Left colon (tissue), 2 donors: ENCODE measurements around the gene GPRC6A. TPM values are rescaled to one million over a fixed set of nuclear protein-coding genes. Genes with fewer than 3 reads are reported as not detected.
A peak's percentile ranks its signal among the peaks of the same experiment; 100 is the strongest.
"Not testable (repeated sequence)": the region's sequence is repeated elsewhere in the genome, so short reads cannot be mapped to it uniquely, and the experiment has no call there.

Experiments
- ATAC-seq: fragments of 200-7000 bp; cut with Tn5 transposase; one replicate; pipeline ENCODE4 v1.9.1; 2020; ENCODE audit warnings: mild to moderate bottlenecking, moderate library complexity
- DNase-seq, 2 donors: peaks; one replicate each; pipeline ENCODE4 v3.0.0-alpha.2; 2020
- intact Hi-C, 2 donors: fragments of 100-400 bp; cut with DNase I in 1 of 2; cut with micrococcal nuclease in 1 of 2; formaldehyde crosslinking; loops; one replicate each; pipeline versions ENCODE4 v1.11.2 to v1.14.0; 2022; cut with DNase I, micrococcal nuclease
- long read RNA-seq: library from polyadenylated mRNA; unstranded; transcript quantifications from one replicate; pipeline ENCODE4 v2.0.0, GENCODE V29; 2021
- total RNA-seq, 2 donors: library from RNA; stranded (reverse); fragmentation: NEBNext Ultra II Directional; extraction: Animal tissue kit (Norgen Biotek cat#: 25700); gene quantifications; one replicate each; pipeline ENCODE4 v1.2.1, GENCODE V29; 2021
- donor health status: DM: no; HTN: no; CAD: no.
- donor health status: DM: yes; HTN: yes; CAD: no.

The GPRC6A gene
- not detected for total RNA-seq
- long read RNA-seq = 0 reads

DNA sequence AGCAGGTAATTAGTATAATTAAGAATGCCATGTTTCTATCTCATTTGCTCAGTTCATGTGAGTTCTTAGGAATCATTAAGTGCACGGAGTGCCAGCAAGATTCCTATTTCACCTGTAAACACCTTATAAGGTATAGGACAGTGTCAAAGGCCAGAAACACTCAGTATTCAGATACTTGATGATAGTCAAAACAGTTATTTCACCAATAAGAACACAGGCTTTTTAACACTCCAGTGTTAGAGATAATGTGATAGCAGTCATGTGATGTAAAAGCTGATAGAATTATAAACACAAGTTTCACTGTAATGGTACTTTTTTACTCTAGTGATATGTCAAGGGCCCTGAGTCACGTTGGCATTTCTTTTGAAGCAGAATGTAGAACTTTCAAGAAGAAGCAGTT lies at the start of gene GPRC6A:
Gene GPRC6A (minus strand): TSS at position 101 of the 400 bp plus-strand sequence. CDS start 70 bp downstream, at position 31.
- DNase-seq (no peak), ATAC-seq (no peak)
- intact Hi-C loops = no loop called here

DNA sequence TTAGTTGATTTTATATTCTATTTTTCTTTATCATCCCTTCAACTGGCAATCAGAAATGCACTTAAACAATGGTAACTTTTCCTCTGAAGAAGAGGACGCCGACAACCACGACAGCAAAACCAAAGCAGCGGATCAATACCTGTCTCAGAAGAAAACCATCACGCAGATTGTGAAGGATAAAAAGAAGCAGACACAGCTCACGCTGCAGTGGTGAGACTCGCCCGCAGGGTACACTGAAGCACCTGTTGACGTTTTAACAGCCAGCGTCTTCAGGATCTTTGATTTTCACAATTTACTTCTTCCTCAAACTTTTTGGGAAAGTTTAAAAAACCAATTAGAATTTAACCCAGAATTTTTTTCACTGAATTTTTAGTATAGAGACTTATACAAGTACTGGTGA lies 48.9 kb upstream of the GPRC6A start:
- ATAC-seq = peak; percentile 60
- intact Hi-C loops = no loop called here
- peak in 1 of 2 donors; percentile 22 for DNase-seq

GRCh38 chr6:116876635-116877611 lies 48.0 kb upstream of the GPRC6A start, which contains the start of gene RFX6:
RFX6 (plus strand) TSS chr6:116877242; CDS start chr6:116877276, 34 bp downstream.
- ATAC-seq (peak; percentile 85), DNase-seq (peak in 1 of 2 donors; percentile 12)
- intact Hi-C loops = no loop called here

DNA sequence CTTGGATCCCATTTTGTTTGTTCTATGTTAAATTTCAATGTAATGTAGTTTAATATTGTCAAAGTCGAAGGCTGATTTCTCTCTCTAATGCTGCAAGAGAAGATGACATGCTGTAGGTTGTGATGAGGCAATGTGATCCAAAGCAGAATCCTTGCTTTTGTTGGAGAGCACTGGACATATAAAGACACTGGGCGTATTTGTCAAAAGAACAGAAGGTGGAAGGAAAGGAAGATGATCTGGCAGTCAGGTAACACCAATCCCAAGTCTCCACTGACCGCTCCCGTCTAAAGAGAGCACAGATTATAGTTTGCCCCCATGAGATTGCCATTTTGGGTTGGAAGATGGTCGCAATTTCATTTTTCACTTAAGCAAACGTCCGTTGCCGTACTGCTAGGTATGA lies 47.2 kb upstream of the GPRC6A start:
- ATAC-seq (no peak), DNase-seq (no peak)
- intact Hi-C loops = no loop called here

- DNase-seq = no peak
- intact Hi-C loops = no loop called here
- ATAC-seq = no peak
Observed at GRCh38 chr6:116872771-116873170, 43.9 kb upstream of the GPRC6A start.

DNA sequence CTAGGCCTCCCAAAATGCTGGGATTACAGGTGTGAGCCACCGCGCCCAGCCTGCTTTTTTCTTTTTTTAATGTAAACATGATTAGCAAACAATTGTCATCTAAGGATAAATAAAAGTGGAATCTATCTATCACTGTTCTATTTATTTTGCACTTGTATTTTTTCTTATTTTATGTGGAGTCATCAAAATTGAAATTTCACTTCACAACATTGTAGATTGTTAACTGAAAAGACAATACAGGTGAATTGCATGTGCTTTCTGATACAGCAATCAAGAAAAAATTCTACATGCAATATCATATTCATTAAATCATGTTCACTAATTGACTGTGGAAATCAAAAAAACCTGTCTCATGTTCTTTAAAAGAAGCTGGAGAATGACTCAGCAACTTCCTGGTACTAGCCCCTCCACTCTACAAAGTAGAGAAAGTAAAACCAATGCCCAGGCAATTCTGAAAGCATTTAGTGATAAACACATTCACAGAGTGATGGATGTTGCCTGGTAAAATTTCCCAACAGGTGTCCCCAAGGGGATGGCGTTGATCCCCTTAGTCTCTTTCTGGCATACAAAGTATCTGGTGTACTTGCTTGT lies 37.5 kb upstream of the GPRC6A start:
- no peak for ATAC-seq
- intact Hi-C loops = no loop called here
- no peak for DNase-seq

GRCh38 chr6:116859264-116859663 lies 30.4 kb upstream of the GPRC6A start:
- ATAC-seq (no peak), DNase-seq (no peak)
- intact Hi-C loops = no loop called here

DNA sequence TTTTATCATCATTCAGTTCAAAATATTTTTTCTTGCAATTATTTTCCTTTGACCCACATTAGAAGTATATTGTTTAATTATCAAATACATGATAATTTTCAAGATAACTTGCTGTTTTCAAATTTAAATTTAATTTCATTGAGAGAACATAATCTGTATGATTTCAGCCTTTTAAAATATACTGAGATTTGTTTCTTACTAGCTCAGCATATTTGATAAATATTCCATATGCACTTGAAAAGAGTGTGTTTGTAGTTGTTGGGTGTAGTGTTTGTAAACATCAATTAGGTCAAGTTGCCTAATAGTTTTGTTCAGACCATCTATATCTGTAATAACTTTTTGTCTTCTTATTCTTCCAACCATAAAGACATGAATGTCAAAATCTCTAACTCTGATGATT lies 29.2 kb upstream of the GPRC6A start:
- ATAC-seq (no peak), DNase-seq (no peak)
- intact Hi-C loops = no loop called here

DNA sequence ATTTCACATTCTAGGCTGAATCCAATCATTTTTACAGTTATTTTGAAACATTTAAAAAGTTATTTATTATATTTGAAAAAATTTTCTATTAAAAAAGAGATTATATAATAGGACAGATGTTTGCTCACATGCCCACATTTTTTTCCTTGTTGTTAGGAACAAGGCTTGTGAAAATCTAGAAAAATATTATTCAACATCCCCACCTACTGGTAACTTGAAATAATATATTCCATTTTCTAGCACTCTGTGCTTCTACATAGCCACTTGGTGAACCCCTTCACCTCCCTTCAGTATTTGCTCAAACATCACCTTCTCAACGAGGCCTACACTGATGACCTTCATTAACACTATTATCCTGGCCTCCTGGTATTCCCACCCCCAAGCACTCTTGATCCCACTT lies 18.3 kb upstream of the GPRC6A start:
- intact Hi-C loops = no loop called here

GRCh38 chr6:116842459-116842858 lies 13.6 kb upstream of the GPRC6A start:
- DNase-seq (no peak), ATAC-seq (no peak)
- intact Hi-C loops = no loop called here

More for the DNA sequence above, 18.3 kb upstream of the GPRC6A start:
- ATAC-seq (peak; percentile 66), DNase-seq (no peak)

DNA sequence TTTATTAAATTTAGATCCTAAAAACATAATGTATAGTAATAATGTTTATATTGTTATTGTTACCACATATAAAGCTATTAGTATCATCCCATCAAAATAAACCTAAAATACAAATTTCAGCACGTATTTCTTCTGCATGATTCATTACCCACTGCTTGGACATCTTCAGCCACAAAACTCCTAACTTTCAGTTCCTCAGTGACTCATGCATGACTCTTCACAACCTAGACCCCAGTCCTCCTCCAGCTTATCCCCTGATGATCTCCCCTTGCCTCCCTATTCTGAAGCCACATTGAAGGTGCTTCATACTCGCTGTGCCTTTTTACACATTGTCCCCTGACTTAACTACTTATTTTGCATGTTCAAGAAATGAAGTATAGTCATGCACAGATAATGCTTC lies 11.2 kb upstream of the GPRC6A start:
- DNase-seq = no peak
- intact Hi-C loops = no loop called here
- no peak for ATAC-seq

DNA sequence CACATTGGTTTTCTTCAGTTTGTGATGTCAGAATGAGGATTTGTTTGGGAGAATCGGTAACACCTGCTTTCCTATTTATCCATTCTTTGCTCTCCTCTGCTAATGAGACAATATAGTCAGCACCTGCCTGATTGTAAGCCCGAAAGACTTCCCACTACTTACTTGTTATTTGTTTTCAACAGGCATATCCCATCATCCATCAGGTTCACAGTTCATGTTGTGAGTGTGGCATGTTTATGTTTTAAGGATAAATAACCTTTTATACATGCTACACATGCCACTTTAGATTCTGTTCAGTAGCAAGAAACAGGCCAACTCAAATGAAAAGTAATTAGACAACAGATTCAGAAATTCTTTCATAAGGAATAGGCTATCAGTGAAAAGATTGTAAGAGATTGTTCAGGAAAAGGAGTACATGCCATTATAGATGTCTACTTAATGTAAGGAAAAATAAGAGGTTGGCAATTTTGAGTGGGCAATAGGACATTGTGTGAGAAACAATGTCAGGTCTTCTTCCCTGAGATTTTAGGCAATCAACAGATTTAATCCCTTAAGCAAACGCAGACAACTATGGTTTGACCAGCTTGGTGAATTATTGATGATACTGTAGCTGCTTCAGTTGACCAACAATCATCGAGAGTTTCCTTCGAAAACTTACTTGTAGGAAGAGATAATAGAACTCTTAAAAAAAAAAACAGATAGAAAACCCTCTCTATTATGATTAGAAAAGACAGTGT lies 7.9 kb upstream of the GPRC6A start:
- ATAC-seq = no peak
- DNase-seq = no peak
- intact Hi-C loops = no loop called here

- ATAC-seq, intact Hi-C loops, DNase-seq: not testable (repeated sequence)
Observed at GRCh38 chr6:116834526-116834925, 5.6 kb upstream of the GPRC6A start.

DNA sequence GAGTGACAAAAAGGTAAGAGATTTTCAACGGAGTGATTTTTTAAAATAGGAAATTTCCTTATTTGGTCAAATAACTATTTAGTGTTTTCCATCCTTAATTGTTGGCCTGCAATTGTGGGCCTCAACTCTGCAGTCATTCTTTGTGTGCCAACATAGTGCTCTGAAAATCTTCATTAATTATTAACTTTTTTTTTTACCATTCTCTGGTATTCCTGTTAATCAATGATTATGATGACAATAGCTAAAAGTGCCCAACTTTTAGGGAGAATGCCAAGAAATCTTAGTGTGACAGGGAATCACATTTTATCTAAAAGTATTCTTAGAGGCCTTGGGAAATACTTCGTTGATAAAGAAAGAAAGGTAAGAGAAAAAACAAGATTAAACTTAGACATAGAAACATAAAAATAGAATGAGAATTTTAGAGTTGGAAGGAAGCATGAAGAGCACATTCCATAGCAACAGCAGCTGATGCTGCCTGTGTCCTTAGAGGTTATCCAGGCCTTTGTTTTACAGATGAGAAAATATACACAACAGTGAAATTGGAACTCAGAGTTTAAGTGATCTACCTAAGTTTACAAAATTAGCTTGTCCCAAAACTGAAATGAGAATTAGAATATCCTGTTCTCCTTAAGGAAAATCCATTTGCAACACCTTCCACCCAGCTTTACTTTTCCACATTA lies 1.2 kb downstream of the GPRC6A start:
- intact Hi-C loops = no loop called here
- no peak for DNase-seq
- no peak for ATAC-seq

GRCh38 chr6:116816336-116816735 lies 12.5 kb downstream of the GPRC6A start:
- DNase-seq, ATAC-seq, intact Hi-C loops: not testable (repeated sequence)

DNA sequence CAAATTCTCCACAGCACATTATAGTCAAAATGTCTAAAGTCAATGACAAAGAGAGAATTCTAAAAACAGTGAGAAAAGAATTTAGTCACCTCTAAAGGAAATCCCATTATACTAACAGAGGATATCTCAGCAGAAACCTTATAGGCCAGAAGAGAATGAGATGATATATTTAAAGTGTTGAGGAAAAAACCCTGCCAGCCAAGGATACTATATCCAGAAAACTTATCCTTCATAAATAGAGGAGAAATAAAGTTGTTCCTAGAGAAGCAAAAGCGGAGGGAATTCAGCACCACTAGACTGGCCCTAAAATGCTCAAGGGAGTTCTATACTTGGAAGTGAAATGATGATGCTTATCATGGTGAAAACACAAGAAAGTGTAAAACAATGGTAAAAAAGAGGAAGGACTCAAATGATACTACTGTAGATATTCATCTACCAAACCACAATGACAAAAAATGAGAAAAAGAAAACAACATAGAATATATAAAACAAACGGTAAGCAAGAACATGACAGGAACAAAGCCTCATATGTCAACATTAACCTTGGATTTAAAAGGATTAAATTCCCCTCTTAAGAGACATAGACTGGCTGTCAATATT lies 16.7 kb downstream of the GPRC6A start:
- DNase-seq (no peak), ATAC-seq (no peak)
- intact Hi-C loops = no loop called here

GRCh38 chr6:116801971-116802370 lies 26.9 kb downstream of the GPRC6A start:
- intact Hi-C loops = no loop called here
- ATAC-seq (peak; percentile 79), DNase-seq (no peak)

GRCh38 chr6:116799945-116800344 lies 28.9 kb downstream of the GPRC6A start:
- ATAC-seq = no peak

More at GRCh38 chr6:116799945-116800344, 28.9 kb downstream of the GPRC6A start:
- DNase-seq = no peak
- intact Hi-C loops = no loop called here
